SK-MEL-5 (cell line): ENCODE results near the gene ALOX5AP. TPM values are rescaled to one million over a fixed set of nuclear protein-coding genes. Genes with fewer than 3 reads are reported as not detected.

ENCODE experiments used
- DNase-seq: peaks from one replicate; pipeline ENCODE4 v3.0.0-alpha.2; 2016; ENCODE audit warnings: low read depth, low spot score
- in situ Hi-C: cut with HindIII; loops from 2 replicates; pipeline ENCODE4 v1.10.0; 2016; ENCODE audit warnings: low sequenced_read_pairs, high pct_unique_total_duplicates, low pct_unique_long_range_greater_than_20kb
- total RNA-seq: library from RNA; depleted of rRNA; stranded (reverse); fragments of >200 nt; shearing (Covaris generic); gene quantifications from 2 replicates; pipeline ENCODE4 v1.2.3, GENCODE V29; 2014

The ALOX5AP gene
- total RNA-seq, 1 experiment from 2014 or later, result not detected

- no peak for DNase-seq
- in situ Hi-C loops, result no loop called here
Observed at GRCh38 chr13:30730526-30730925, 4.8 kb upstream of the ALOX5AP start.

GRCh38 chr13:30731361-30732045, 3.8 kb upstream of the ALOX5AP start:
- in situ Hi-C loops, result no loop called here
- DNase-seq, result no peak

GRCh38 chr13:30732046-30732390, 3.3 kb upstream of the ALOX5AP start:
- DNase-seq, result no peak
- in situ Hi-C loops, result no loop called here

GRCh38 chr13:30734439-30734838, 904 bp upstream of the ALOX5AP start:
- no peak for DNase-seq
- in situ Hi-C loops, result no loop called here

DNA sequence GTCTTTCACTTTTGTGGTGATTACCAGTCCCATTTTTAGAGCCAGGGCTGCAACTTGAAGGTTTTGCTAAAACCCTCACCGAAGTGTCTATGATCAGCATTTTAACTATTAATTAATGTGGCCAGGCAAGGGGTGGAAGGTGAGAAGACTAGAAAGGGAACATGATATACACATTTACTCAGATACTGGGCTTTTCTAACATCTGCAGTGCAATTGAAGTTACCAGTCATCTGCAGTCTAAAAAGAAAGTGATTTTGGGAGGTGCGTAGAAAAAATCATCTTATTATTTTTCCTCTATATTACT, 481 bp downstream of the ALOX5AP start:
- in situ Hi-C loops, result no loop called here
- no peak for DNase-seq

GRCh38 chr13:30736461-30737320, 1.3 kb downstream of the ALOX5AP start:
- in situ Hi-C loops, result no loop called here
- no peak for DNase-seq

- no peak for DNase-seq
Observed at GRCh38 chr13:30737511-30738337, 2.4 kb downstream of the ALOX5AP start.

DNA sequence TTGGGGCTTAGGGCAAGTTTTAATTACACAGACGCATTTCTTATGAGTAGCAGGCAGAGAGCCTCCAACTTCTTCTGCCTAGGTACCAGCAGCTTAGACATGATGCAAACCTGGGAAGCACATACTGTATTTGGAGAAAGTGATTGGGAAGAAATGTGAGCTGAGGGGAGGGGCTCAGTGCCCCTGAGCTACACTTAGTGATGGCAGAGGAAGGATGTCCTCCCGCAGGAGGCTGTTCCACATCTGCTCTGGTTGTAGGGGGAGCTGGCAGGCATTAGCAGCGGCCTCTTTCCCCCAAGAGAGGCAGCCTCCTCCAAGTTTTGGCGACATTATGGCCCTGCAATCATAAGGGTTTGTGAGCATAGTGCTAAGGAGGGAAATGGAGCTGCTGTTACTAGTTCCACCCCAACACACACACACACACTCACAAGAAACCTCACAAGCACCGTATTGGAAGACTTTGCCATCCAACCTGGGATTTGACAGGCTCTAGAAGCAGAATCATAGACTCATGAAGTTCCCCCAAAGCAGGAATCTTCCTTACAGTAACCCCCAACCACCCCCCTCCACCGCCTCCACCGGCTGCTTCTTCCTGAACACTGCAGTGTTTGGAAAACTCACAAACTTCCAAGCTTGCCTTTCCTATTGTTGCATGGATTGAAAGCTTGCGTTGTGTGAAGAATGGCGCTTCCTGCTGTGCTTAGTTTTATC, 3.3 kb downstream of the ALOX5AP start:
- DNase-seq, result no peak
- in situ Hi-C loops, result no loop called here

More at GRCh38 chr13:30737511-30738337, 2.4 kb downstream of the ALOX5AP start:
- in situ Hi-C loops, result no loop called here

DNA sequence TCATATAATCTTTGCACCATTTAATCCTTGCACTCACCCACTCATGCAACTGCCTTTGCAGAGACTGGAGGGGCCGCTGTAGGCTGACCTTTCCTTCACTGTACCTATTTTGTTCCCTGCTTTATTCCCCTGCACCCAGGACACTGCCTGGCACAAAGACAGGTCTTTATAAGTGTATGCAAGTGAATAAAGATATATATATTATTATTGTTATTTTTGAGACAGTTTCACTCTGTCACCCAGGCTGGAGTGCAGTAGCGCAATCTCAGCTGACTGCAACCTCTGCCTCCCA, 3.8 kb downstream of the ALOX5AP start:
- DNase-seq, result no peak
- in situ Hi-C loops, result no loop called here

DNA sequence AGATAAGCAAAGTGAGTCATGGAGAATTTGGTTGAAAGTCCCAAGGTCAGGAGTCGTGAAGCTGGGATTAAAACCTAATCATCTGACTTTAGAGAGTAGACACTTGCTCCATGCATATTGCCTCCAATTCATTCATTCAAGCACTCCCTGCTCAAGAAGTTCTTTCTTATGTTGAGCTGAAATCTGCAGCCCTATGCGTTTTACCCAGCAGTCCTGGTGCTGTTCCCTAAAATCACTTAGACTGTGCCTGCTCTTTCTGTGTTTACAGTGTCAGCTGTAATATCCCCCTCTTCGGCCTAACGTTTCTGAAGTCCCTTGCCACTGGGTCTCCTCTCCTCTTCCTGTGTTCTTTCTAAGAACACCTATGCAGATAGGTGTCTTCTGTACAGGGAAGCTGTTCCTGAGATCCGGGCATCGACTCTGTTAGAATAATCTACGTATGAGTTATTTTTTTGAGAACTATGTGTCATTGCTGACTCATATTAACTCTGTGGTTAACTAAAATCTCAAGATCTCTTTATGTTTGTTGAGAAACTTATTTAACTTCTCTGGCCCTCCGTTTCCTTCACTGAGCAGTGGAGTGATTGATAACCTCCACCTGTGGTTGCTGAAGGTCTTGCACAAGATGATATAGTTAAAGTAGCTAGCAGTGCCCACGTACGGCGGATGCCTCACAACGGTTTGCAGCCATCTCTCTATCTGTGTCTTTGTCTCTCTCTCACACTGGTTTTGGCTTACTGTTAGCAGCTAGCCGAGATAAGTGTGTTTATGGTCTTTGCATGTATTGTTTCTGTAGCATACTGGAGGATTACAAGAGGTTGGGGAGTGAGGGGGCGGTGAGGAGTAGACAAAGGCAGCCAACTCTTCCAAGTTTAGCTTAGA, 4.7 kb downstream of the ALOX5AP start:
- no peak for DNase-seq
- in situ Hi-C loops, result no loop called here

- in situ Hi-C loops, result no loop called here
- DNase-seq, result no peak
Observed at GRCh38 chr13:30742901-30743300, 7.6 kb downstream of the ALOX5AP start.

- in situ Hi-C loops, result no loop called here
- DNase-seq, result no peak
Observed at GRCh38 chr13:30743319-30744055, 8.1 kb downstream of the ALOX5AP start.

DNA sequence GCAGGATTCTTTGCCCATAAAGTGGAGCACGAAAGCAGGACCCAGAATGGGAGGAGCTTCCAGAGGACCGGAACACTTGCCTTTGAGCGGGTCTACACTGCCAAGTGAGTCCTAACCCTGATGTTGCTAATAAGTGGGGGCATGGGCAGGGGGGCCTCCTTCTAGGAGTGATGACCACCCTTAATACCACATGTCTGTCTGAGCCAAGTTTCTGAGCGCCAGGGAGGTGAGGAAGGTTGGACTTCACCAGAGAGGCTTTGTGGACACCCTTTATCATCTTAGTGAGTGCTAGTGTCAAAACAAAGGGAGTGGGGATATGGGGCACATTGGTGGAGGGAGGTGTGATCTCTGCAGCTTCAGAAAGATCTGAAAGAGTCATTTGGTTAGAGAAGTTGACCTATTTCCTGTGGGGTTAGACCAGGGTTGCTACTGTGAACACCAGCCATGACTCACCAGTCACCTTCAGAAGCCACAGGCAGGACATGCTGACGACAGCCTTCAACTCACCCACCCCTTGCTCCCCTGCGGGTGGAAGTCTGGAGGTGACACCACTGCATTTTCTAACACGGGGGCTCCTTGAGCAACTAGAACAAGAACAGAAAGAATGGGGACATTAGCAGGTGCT, 8.8 kb downstream of the ALOX5AP start:
- in situ Hi-C loops, result no loop called here
- no peak for DNase-seq

- DNase-seq, result no peak
- in situ Hi-C loops, result no loop called here
Observed at GRCh38 chr13:30744681-30745077, 9.3 kb downstream of the ALOX5AP start.

DNA sequence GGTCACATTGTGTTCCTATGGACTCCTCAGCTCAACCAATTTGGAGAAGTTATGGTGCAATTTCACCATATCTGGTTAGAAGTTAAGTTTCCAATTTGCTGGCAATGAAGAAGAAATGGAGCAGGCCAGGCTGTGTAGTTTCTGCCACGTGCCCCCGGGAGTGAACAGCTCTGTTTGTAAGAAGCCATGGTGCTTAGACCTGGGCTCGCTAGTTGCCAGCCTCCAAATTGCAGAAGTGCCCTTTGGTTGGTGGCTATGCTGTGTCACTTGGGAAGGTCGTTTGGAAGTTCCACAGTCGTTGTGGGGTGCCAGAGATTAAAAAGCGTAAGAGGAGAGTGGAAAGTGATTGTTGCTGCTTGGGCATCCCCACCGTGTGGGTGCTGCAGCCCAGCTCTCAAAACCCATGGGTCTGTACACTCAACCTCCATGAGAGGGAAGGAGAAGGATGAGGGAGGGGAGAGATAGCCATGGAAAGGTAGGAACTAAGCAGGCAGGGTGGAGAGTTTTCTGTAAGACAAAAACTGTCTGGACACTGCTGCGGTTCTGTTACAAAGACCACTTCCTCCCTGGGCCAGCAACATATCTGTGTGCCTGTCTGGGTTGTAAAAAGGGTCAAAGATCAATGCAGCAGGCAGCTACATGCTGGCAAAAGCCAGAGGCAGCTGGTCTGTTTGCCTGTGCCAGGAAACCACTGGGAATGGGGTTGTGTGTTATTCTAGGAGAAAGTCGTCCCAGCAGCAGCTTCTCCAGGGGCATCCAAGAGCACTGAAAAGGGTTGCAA, 10.8 kb downstream of the ALOX5AP start:
- in situ Hi-C loops, result no loop called here
- DNase-seq, result no peak

DNA sequence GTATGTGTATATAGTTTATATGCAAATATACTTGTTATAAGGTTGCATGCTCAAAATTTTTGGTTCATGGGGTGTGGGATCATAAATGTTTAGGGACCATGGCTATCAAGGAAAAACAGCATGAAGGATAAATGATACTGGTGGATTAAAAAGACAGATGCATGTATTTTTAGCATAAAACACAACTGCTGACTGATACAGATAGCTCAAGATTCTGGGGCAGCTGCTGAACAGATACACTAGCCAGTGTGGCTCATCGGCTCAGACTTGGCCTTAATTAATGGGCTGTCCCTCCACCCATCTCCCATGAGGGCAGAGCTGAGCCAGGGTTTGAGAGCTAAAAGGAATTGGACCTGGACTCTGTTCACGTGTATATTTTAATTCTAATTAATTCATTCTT, 11.4 kb downstream of the ALOX5AP start:
- in situ Hi-C loops, result no loop called here
- no peak for DNase-seq
